B cell (primary cell): Measurements from ENCODE around the gene ERMAP. TPM values are rescaled to one million over a fixed set of nuclear protein-coding genes. Genes with fewer than 3 reads are reported as not detected.

Experiments used
- ATAC-seq: fragments of 200-7000 bp; cut with Tn5 transposase; one replicate; pipeline ENCODE4 v1.10.0; 2021; ENCODE audit warnings: low read depth, mild to moderate bottlenecking, moderate number of reproducible peaks, moderate library complexity
- CTCF ChIA-PET: fragments of 350-600 bp; sonication (Branson Sonifier 250); formaldehyde crosslinking; loops from one replicate; lab custom pipeline; 2021; ENCODE audit warnings: antibody characterized with exemption, inconsistent platforms; lab: Charles Lee
- POLR2A ChIA-PET: fragments of 350-600 bp; sonication (Branson Sonifier 250); formaldehyde crosslinking; loops from one replicate; lab custom pipeline; 2021; ENCODE audit warnings: antibody characterized with exemption; lab: Charles Lee
- DNase-seq: peaks from one replicate; pipeline ENCODE4 v3.0.0; 2013
- H2AFZ ChIP-seq: 2 replicates; pipeline ENCODE4 v1.6.1; 2012; ENCODE audit warnings: mild to moderate bottlenecking, low read depth, low read length; ENCODE audit not compliant: insufficient read depth, poor library complexity, severe bottlenecking
- H3K27ac ChIP-seq, 2 donors: 1 replicate in 1 of 2; 2 replicates in 1 of 2; pipeline ENCODE4 v1.5.1; 2012 to 2013; ENCODE audit warnings: low read length in 2 of 2, mild to moderate bottlenecking in 2 of 2, moderate library complexity in 1 of 2
- H3K27me3 ChIP-seq, 4 experiments: fragments of 200-600 bp in 1 of 4; sonication (generic) in 1 of 4; replicated peaks in 1 of 4; 1 replicate in 2 of 4; 2 replicates in 2 of 4; pipeline versions ENCODE4 v1.6.1 to v1.7.0; 2013 to 2016; ENCODE audit warnings: low read length in 3 of 4, mild to moderate bottlenecking in 2 of 4, mixed read lengths in 1 of 4, moderate library complexity in 1 of 4; ENCODE audit not compliant: insufficient read depth in 4 of 4, control insufficient read depth in 3 of 4; ENCODE audit errors: control extremely low read depth in 1 of 4
- H3K36me3 ChIP-seq, 2 experiments: replicated peaks in 1 of 2; 1 replicate in 1 of 2; 2 replicates in 1 of 2; pipeline versions ENCODE4 v1.6.1 to v1.7.1; 2013; ENCODE audit warnings: low read length in 1 of 2; ENCODE audit not compliant: insufficient read depth in 2 of 2, control insufficient read depth in 1 of 2; ENCODE audit errors: control extremely low read depth in 1 of 2, extremely low read depth in 1 of 2
- H3K4me1 ChIP-seq, 2 donors: fragments of 200-600 bp in 1 of 2; sonication (generic) in 1 of 2; 1 replicate in 1 of 2; 2 replicates in 1 of 2; pipeline versions ENCODE4 v1.5.1 to v1.6.1; 2013 to 2017; ENCODE audit warnings: low read length in 2 of 2; ENCODE audit not compliant: control insufficient read depth in 2 of 2, insufficient read depth in 2 of 2
- H3K4me2 ChIP-seq: replicated peaks from 2 replicates; pipeline ENCODE3; 2012; ENCODE audit warnings: mild to moderate bottlenecking, low read depth, low read length; ENCODE audit not compliant: poor library complexity, severe bottlenecking
- H3K4me3 ChIP-seq, 5 experiments: fragments of 200-600 bp in 1 of 5; sonication (generic) in 1 of 5; 1 replicate in 3 of 5; 2 replicates in 2 of 5; pipeline versions ENCODE4 v1.5.1 to v1.7.0; 2011 to 2016; ENCODE audit warnings: low read length in 4 of 5, mild to moderate bottlenecking in 4 of 5, low read depth in 2 of 5, control low read depth in 1 of 5, moderate library complexity in 1 of 5; ENCODE audit not compliant: insufficient read depth in 1 of 5; ENCODE audit errors: control extremely low read depth in 1 of 5, extremely low read depth in 1 of 5
- H3K79me2 ChIP-seq: fragments of 200-600 bp; sonication (generic); one replicate; pipeline ENCODE4 v1.6.0; 2016; ENCODE audit warnings: low read length; ENCODE audit not compliant: control insufficient read depth, insufficient read depth
- H3K9ac ChIP-seq: fragments of 200-600 bp; sonication (generic); 2 replicates; pipeline ENCODE4 v1.6.1; 2017; ENCODE audit warnings: mild to moderate bottlenecking, low read length, moderate library complexity
- H3K9me3 ChIP-seq, 3 donors: one replicate each; pipeline versions ENCODE4 v1.6.1 to v1.7.1; 2013; ENCODE audit warnings: low read length in 2 of 3; ENCODE audit not compliant: control insufficient read depth in 2 of 3, insufficient read depth in 1 of 3; ENCODE audit errors: control extremely low read depth in 1 of 3
- H4K20me1 ChIP-seq: 2 replicates; pipeline ENCODE4 v1.6.0; 2012; ENCODE audit warnings: mild to moderate bottlenecking, low read length; ENCODE audit not compliant: insufficient read depth, control insufficient read depth, poor library complexity, severe bottlenecking
- H3K27ac Mint-ChIP-seq: one replicate; pipeline ENCODE4 v1.8.0; 2021; ENCODE audit warnings: mixed read lengths
- H3K27me3 Mint-ChIP-seq: one replicate; pipeline ENCODE4 v1.8.0; 2021; ENCODE audit warnings: mixed read lengths
- H3K4me1 Mint-ChIP-seq: one replicate; pipeline ENCODE4 v1.8.0; 2021; ENCODE audit warnings: mixed read lengths
- H3K4me3 Mint-ChIP-seq: one replicate; pipeline ENCODE4 v1.8.0; 2021; ENCODE audit warnings: mixed read lengths
- H3K9me3 Mint-ChIP-seq: one replicate; pipeline ENCODE4 v1.8.0; 2022; ENCODE audit warnings: mixed read lengths; ENCODE audit not compliant: insufficient read depth
- EZH2 ChIP-seq: IDR thresholded peaks from 2 replicates; pipeline ENCODE4 v1.6.1; 2012; ENCODE audit warnings: borderline replicate concordance, low read depth, mild to moderate bottlenecking, moderate library complexity, low read length; ENCODE audit not compliant: insufficient read depth, poor library complexity, severe bottlenecking
- WGBS: methylation state at CpG from one replicate; pipeline ENCODE4 v1.1.5; 2013; ENCODE audit warnings: missing lambda C conversion rate; ENCODE audit not compliant: insufficient coverage; 5-methylcytosine and 5-hydroxymethylcytosine counted together
- intact Hi-C: fragments of 100-400 bp; cut with micrococcal nuclease; formaldehyde crosslinking; loops from one replicate; pipeline ENCODE4 v1.10.0; 2022
- polyA plus RNA-seq: library from polyadenylated mRNA; depleted of rRNA; stranded (reverse); fragments of >200 nt; gene quantifications from 2 replicates; pipeline ENCODE4 v1.2.3, GENCODE V29; 2012
- total RNA-seq, 2 donors: library from RNA; stranded (reverse); fragments of 120-200 nt in 1 of 2; gene quantifications; 1 replicate in 1 of 2; 2 replicates in 1 of 2; pipeline versions ENCODE4 v1.2.3 to v1.2.4, GENCODE V29; 2013 to 2022
- TF ChIP-seq, protein P1 (sequence below): fragments of 200-600 bp; IDR thresholded peaks from one replicate; pipeline ENCODE4 v1.8.0; 2022; ENCODE audit warnings: antibody characterized with exemption, mild to moderate bottlenecking

ERMAP gene
- total and polyA plus RNA-seq, 2 donors (not counting 1 experiment from before 2014, with no cell fraction given): 4.9 to 13.1 TPM

DNA sequence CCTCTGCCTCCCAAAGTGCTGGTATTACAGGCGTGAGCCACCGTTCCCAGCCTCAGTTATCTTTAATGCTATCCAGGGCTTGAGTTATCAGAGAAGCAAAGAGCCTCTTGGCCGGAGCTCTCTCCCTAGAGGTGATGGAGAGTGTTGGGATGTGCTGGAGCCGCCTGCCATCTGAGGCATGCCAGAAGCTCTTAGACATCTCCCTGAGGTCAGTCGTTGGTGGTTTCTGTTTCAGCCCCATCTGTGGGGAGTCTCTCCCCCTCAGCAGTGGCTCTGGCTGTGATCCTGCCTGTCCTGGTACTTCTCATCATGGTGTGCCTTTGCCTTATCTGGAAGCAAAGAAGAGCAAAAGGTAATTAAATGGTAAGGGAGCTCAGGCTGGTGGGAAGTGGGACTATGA lies 17.9 kb downstream of the ERMAP start:
- H3K4me1 Mint-ChIP-seq: peaks cover 22% of the 10 kb centered on the region
- Histone ChIP-seq H3K4me3 (no peak overlapping the region), H3K4me1 (peaks cover 6 to 24% of the 10 kb centered on the region in 2 donors), H2AFZ (no peak overlapping the region), H3K4me2 (no peak overlapping the region), H4K20me1 (no peaks in the 10 kb centered on the region), H3K79me2 (no peaks in the 10 kb centered on the region), H3K9me3 (no peaks in the 10 kb centered on the region), H3K9ac (no peak overlapping the region), H3K36me3 (no peaks in the 10 kb centered on the region), H3K27ac (no peak overlapping the region), H3K27me3 (no peaks in the 10 kb centered on the region)
- WGBS: 96% methylated on average over 4 of the region's 5 CpGs
- H3K27me3 Mint-ChIP-seq: no peaks in the 10 kb centered on the region
- ChIA-PET POLR2A (no interaction called here), CTCF (no interaction called here)
- ATAC-seq (no peak), DNase-seq (no peak)
- H3K4me3 Mint-ChIP-seq: no peak overlapping the region
- no peaks in the 10 kb centered on the region for H3K9me3 Mint-ChIP-seq
- TF ChIP-seq, protein P1, sequence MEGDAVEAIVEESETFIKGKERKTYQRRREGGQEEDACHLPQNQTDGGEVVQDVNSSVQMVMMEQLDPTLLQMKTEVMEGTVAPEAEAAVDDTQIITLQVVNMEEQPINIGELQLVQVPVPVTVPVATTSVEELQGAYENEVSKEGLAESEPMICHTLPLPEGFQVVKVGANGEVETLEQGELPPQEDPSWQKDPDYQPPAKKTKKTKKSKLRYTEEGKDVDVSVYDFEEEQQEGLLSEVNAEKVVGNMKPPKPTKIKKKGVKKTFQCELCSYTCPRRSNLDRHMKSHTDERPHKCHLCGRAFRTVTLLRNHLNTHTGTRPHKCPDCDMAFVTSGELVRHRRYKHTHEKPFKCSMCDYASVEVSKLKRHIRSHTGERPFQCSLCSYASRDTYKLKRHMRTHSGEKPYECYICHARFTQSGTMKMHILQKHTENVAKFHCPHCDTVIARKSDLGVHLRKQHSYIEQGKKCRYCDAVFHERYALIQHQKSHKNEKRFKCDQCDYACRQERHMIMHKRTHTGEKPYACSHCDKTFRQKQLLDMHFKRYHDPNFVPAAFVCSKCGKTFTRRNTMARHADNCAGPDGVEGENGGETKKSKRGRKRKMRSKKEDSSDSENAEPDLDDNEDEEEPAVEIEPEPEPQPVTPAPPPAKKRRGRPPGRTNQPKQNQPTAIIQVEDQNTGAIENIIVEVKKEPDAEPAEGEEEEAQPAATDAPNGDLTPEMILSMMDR: no peak
- no peak for TF ChIP-seq EZH2
- H3K27ac Mint-ChIP-seq: no peak overlapping the region
- intact Hi-C loops: no loop called here

DNA sequence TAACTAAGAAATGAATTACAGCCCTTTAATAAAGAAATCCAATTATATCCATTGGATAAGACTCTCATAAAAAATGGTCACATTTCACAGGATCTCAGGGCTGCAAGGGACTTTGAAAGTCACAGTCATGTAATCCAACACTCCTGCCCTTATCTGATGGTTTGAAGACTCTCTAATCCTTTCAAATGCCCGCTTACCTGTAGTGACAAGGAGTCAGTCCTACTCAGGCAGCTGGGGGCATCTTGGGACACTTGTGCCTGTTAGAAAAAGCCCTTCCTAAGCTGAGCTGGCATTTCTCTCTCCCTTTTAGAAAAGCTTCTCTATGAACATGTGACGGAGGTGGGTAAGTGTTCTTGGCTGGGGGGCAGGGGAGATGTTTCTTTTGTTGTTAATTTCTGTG lies 18.5 kb downstream of the ERMAP start:
- no peak overlapping the region for H3K4me3 Mint-ChIP-seq
- POLR2A ChIA-PET: interaction anchor here (0.5 kb wide), 1 partner anchor 56 kb away, joined by 3 read pairs; no protein-coding TSS in a partner anchor
- H3K4me1 Mint-ChIP-seq: peaks cover 22% of the 10 kb centered on the region
- Histone ChIP-seq H3K9ac (no peak overlapping the region), H3K9me3 (no peaks in the 10 kb centered on the region), H3K36me3 (no peaks in the 10 kb centered on the region), H3K27me3 (no peaks in the 10 kb centered on the region), H2AFZ (no peak overlapping the region), H3K27ac (no peak overlapping the region), H3K4me3 (no peak overlapping the region), H3K4me2 (no peak overlapping the region), H3K79me2 (no peaks in the 10 kb centered on the region), H3K4me1 (peaks cover 6 to 24% of the 10 kb centered on the region in 2 donors), H4K20me1 (no peaks in the 10 kb centered on the region)
- ATAC-seq (no peak), DNase-seq (no peak)
- no peak for TF ChIP-seq EZH2
- TF ChIP-seq, protein P1: no peak
- WGBS: 100% methylated on average over 1 of the region's 2 CpGs
- H3K27me3 Mint-ChIP-seq: no peaks in the 10 kb centered on the region
- intact Hi-C loops: no loop called here
- H3K9me3 Mint-ChIP-seq: no peaks in the 10 kb centered on the region
- CTCF ChIA-PET: interaction anchor here (0.6 kb wide), 1 partner anchor 238 kb away, joined by 3 read pairs; no protein-coding TSS in a partner anchor
- H3K27ac Mint-ChIP-seq: no peak overlapping the region
